GM23338 (cell line): Measurements from ENCODE around the gene TWIST2. TPM values are rescaled to one million over a fixed set of nuclear protein-coding genes. Genes with fewer than 3 reads are reported as not detected.

Source experiments
- ATAC-seq: fragments of 200-7000 bp; cut with Tn5 transposase; 3 replicates; pipeline ENCODE4 v1.9.1; 2020
- DNase-seq: peaks from one replicate; pipeline ENCODE4 v3.0.0-alpha.2; 2015; ENCODE audit warnings: low spot score
- H2AFZ ChIP-seq: fragments of 200-600 bp; sonication (generic); 2 replicates; pipeline ENCODE4 v1.8.0; 2016; ENCODE audit warnings: antibody characterized with exemption, mild to moderate bottlenecking, moderate library complexity
- H3F3A ChIP-seq: fragments of 200-600 bp; sonication (generic); replicated peaks from 2 replicates; pipeline ENCODE4 v1.8.0; 2017; ENCODE audit warnings: antibody characterized with exemption, mixed run types, low read depth
- H3K27ac ChIP-seq: fragments of 200-600 bp; sonication (generic); 2 replicates; pipeline ENCODE4 v1.6.1; 2016; ENCODE audit warnings: low read depth
- H3K27me3 ChIP-seq: fragments of 200-600 bp; sonication (generic); 2 replicates; pipeline ENCODE4 v1.8.0; 2016; ENCODE audit warnings: mild to moderate bottlenecking, mixed run types, moderate library complexity; ENCODE audit not compliant: insufficient read depth
- H3K36me3 ChIP-seq: fragments of 200-600 bp; sonication (generic); 2 replicates; pipeline ENCODE4 v1.8.0; 2016; ENCODE audit warnings: mild to moderate bottlenecking; ENCODE audit not compliant: insufficient read depth
- H3K4me1 ChIP-seq: fragments of 200-600 bp; sonication (generic); 2 replicates; pipeline ENCODE4 v1.8.0; 2016; ENCODE audit warnings: mild to moderate bottlenecking, moderate library complexity; ENCODE audit not compliant: insufficient read depth
- H3K4me2 ChIP-seq: fragments of 200-600 bp; sonication (generic); 2 replicates; pipeline ENCODE4 v1.7.1; 2017; ENCODE audit warnings: mixed run types
- H3K4me3 ChIP-seq: fragments of 200-600 bp; sonication (generic); 2 replicates; pipeline ENCODE4 v1.6.1; 2016; ENCODE audit warnings: mixed run types
- H3K79me2 ChIP-seq: fragments of 200-600 bp; sonication (generic); replicated peaks from 2 replicates; pipeline ENCODE4 v1.8.0; 2017; ENCODE audit warnings: mild to moderate bottlenecking; ENCODE audit not compliant: insufficient read depth
- H3K9me2 ChIP-seq: fragments of 200-600 bp; sonication (generic); 2 replicates; pipeline ENCODE4 v1.8.0; 2017; ENCODE audit not compliant: insufficient read depth
- H4K20me1 ChIP-seq: fragments of 200-600 bp; sonication (generic); replicated peaks from 2 replicates; pipeline ENCODE4 v1.8.0; 2017; ENCODE audit warnings: mild to moderate bottlenecking; ENCODE audit not compliant: insufficient read depth
- H3K27ac Mint-ChIP-seq: 2 replicates; pipeline ENCODE4 v1.8.0; 2020; ENCODE audit warnings: inconsistent platforms, mild to moderate bottlenecking, moderate library complexity, mixed read lengths
- H3K27me3 Mint-ChIP-seq: 3 replicates; pipeline ENCODE4 v1.8.0; 2022; ENCODE audit warnings: low read depth, mild to moderate bottlenecking, moderate library complexity, mixed read lengths, inconsistent platforms; ENCODE audit not compliant: insufficient read depth, poor library complexity
- H3K36me3 Mint-ChIP-seq: 3 replicates; pipeline ENCODE4 v1.8.0; 2021; ENCODE audit warnings: low read depth, mild to moderate bottlenecking, inconsistent platforms, moderate library complexity, mixed read lengths
- H3K4me1 Mint-ChIP-seq: 3 replicates; pipeline ENCODE4 v1.8.0; 2020; ENCODE audit warnings: mild to moderate bottlenecking, inconsistent platforms, mixed read lengths
- H3K4me3 Mint-ChIP-seq: 3 replicates; pipeline ENCODE4 v1.8.0; 2021; ENCODE audit warnings: moderate library complexity, mild to moderate bottlenecking, inconsistent platforms, mixed read lengths
- H3K9me3 Mint-ChIP-seq: 3 replicates; pipeline ENCODE4 v1.8.0; 2020; ENCODE audit warnings: moderate library complexity, mild to moderate bottlenecking, inconsistent platforms, mixed read lengths
- EZH2 ChIP-seq: fragments of 200-600 bp; sonication (generic); IDR thresholded peaks from one replicate; pipeline ENCODE4 v1.8.0; 2017; ENCODE audit warnings: antibody characterized with exemption, mild to moderate bottlenecking, low read depth; ENCODE audit not compliant: unreplicated experiment
- EZH2phosphoT487 ChIP-seq: fragments of 200-600 bp; sonication (generic); IDR thresholded peaks from one replicate; pipeline ENCODE4 v1.8.1; 2018; ENCODE audit warnings: antibody characterized with exemption; ENCODE audit not compliant: unreplicated experiment
- JUNB ChIP-seq: IDR thresholded peaks from one replicate; pipeline ENCODE4 v1.6.1; 2016; ENCODE audit warnings: antibody characterized with exemption; ENCODE audit not compliant: unreplicated experiment
- NANOG ChIP-seq: IDR thresholded peaks from 2 replicates; pipeline ENCODE4 v1.6.1; 2016; ENCODE audit warnings: antibody characterized with exemption, borderline replicate concordance
- POLR2AphosphoS5 ChIP-seq: IDR thresholded peaks from 2 replicates; pipeline ENCODE4 v1.6.1; 2016; ENCODE audit warnings: antibody characterized with exemption, low read depth
- STAT1 ChIP-seq: IDR thresholded peaks from one replicate; pipeline ENCODE4 v1.6.1; 2016; ENCODE audit warnings: antibody characterized with exemption; ENCODE audit not compliant: unreplicated experiment
- ZNF114 ChIP-seq: fragments of 250-450 bp; sonication (Bioruptor Pico); IDR thresholded peaks from 2 replicates; pipeline ENCODE4 v1.5.0; 2020; ENCODE audit warnings: mild to moderate bottlenecking, moderate library complexity
- polyA plus RNA-seq: library from polyadenylated mRNA; unstranded; fragments of >200 nt; fragmentation: Nextera tagmentation; extraction: Ambion mirVana; gene quantifications from 2 replicates; pipeline ENCODE4 v1.2.1, GENCODE V29; 2016
- total RNA-seq: library from RNA; depleted of rRNA; stranded (reverse); fragments of >200 nt; shearing (Covaris generic); gene quantifications from 2 replicates; pipeline ENCODE4 v1.2.3, GENCODE V29; 2014
- TF ChIP-seq, protein P1 (sequence below): IDR thresholded peaks from 2 replicates; pipeline ENCODE4 v1.6.1; 2016; ENCODE audit warnings: antibody characterized with exemption
- TF ChIP-seq, protein P2 (sequence below): IDR thresholded peaks from one replicate; pipeline ENCODE4 v1.6.1; 2018; ENCODE audit warnings: antibody characterized with exemption; ENCODE audit not compliant: unreplicated experiment
- TF ChIP-seq, protein P3 (sequence below), 2 experiments: fragments of 200-600 bp in 1 of 2; sonication (generic) in 1 of 2; conservative IDR thresholded peaks; 2 replicates each; pipeline versions ENCODE4 v1.5.1 to v1.6.1; 2016 to 2017; ENCODE audit warnings: antibody characterized with exemption in 2 of 2, low read depth in 2 of 2, mild to moderate bottlenecking in 2 of 2, moderate library complexity in 1 of 2

The TWIST2 gene
- total and polyA plus RNA-seq, 2 experiments from 2014 or later: 7.0 to 12.5 TPM

GRCh38 chr2:238939521-238940403 is 91.9 kb downstream of the TWIST2 start:
- Histone ChIP-seq H3K9me2 (0 out of 2 replicates have a peak, but pooled peaks cover 3% of the 10 kb centered on the region), H3K27me3 (no peaks in the 10 kb centered on the region), H2AFZ (no peak overlapping the region), H3K27ac (no peak overlapping the region), H3K4me2 (no peak overlapping the region), H3K4me1 (no peaks in the 10 kb centered on the region), H3F3A (no peaks in the 10 kb centered on the region), H3K36me3 (no peaks in the 10 kb centered on the region), H3K79me2 (no peaks in the 10 kb centered on the region), H3K4me3 (no peak overlapping the region), H4K20me1 (no peaks in the 10 kb centered on the region)
- Mint-ChIP-seq H3K36me3 (no peaks in the 10 kb centered on the region), H3K4me1 (no peaks in the 10 kb centered on the region), H3K27ac (no peak overlapping the region), H3K4me3 (no peak overlapping the region), H3K9me3 (peaks cover 4% of the 10 kb centered on the region; the same call in 1 of the 3 replicates), H3K27me3 (peaks cover 13% of the 10 kb centered on the region)
- no peak for ATAC-seq
- TF ChIP-seq JUNB: no peak
- TF ChIP-seq NANOG: no peak
- no peak for DNase-seq

- no peaks in the 10 kb centered on the region for H3K4me1 Mint-ChIP-seq
- Histone ChIP-seq H3F3A (no peaks in the 10 kb centered on the region), H3K9me2 (0 out of 2 replicates have a peak, but pooled peaks cover 3% of the 10 kb centered on the region), H3K4me1 (no peaks in the 10 kb centered on the region), H2AFZ (no peak overlapping the region), H3K4me2 (no peak overlapping the region), H3K36me3 (no peaks in the 10 kb centered on the region), H3K4me3 (no peak overlapping the region), H4K20me1 (no peaks in the 10 kb centered on the region), H3K27me3 (no peaks in the 10 kb centered on the region), H3K27ac (no peak overlapping the region), H3K79me2 (no peaks in the 10 kb centered on the region)
- H3K36me3 Mint-ChIP-seq: no peaks in the 10 kb centered on the region
- no peak overlapping the region for H3K4me3 Mint-ChIP-seq
- peaks cover 4% of the 10 kb centered on the region; the same call in 2 of the 3 replicates for H3K9me3 Mint-ChIP-seq
- H3K27me3 Mint-ChIP-seq: peaks cover 13% of the 10 kb centered on the region
- DNase-seq: no peak
- no peak overlapping the region for H3K27ac Mint-ChIP-seq
- ATAC-seq: no peak
- TF ChIP-seq EZH2phosphoT487 (no peak), NANOG (no peak), POLR2AphosphoS5 (no peak), EZH2 (no peak), JUNB (no peak), STAT1 (no peak), ZNF114 (CRISPR knock-in tag) (no peak)
- TF ChIP-seq, protein P1, sequence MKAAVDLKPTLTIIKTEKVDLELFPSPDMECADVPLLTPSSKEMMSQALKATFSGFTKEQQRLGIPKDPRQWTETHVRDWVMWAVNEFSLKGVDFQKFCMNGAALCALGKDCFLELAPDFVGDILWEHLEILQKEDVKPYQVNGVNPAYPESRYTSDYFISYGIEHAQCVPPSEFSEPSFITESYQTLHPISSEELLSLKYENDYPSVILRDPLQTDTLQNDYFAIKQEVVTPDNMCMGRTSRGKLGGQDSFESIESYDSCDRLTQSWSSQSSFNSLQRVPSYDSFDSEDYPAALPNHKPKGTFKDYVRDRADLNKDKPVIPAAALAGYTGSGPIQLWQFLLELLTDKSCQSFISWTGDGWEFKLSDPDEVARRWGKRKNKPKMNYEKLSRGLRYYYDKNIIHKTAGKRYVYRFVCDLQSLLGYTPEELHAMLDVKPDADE: no peak
- TF ChIP-seq, protein P2, sequence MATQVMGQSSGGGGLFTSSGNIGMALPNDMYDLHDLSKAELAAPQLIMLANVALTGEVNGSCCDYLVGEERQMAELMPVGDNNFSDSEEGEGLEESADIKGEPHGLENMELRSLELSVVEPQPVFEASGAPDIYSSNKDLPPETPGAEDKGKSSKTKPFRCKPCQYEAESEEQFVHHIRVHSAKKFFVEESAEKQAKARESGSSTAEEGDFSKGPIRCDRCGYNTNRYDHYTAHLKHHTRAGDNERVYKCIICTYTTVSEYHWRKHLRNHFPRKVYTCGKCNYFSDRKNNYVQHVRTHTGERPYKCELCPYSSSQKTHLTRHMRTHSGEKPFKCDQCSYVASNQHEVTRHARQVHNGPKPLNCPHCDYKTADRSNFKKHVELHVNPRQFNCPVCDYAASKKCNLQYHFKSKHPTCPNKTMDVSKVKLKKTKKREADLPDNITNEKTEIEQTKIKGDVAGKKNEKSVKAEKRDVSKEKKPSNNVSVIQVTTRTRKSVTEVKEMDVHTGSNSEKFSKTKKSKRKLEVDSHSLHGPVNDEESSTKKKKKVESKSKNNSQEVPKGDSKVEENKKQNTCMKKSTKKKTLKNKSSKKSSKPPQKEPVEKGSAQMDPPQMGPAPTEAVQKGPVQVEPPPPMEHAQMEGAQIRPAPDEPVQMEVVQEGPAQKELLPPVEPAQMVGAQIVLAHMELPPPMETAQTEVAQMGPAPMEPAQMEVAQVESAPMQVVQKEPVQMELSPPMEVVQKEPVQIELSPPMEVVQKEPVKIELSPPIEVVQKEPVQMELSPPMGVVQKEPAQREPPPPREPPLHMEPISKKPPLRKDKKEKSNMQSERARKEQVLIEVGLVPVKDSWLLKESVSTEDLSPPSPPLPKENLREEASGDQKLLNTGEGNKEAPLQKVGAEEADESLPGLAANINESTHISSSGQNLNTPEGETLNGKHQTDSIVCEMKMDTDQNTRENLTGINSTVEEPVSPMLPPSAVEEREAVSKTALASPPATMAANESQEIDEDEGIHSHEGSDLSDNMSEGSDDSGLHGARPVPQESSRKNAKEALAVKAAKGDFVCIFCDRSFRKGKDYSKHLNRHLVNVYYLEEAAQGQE: no peak
- TF ChIP-seq, protein P3, sequence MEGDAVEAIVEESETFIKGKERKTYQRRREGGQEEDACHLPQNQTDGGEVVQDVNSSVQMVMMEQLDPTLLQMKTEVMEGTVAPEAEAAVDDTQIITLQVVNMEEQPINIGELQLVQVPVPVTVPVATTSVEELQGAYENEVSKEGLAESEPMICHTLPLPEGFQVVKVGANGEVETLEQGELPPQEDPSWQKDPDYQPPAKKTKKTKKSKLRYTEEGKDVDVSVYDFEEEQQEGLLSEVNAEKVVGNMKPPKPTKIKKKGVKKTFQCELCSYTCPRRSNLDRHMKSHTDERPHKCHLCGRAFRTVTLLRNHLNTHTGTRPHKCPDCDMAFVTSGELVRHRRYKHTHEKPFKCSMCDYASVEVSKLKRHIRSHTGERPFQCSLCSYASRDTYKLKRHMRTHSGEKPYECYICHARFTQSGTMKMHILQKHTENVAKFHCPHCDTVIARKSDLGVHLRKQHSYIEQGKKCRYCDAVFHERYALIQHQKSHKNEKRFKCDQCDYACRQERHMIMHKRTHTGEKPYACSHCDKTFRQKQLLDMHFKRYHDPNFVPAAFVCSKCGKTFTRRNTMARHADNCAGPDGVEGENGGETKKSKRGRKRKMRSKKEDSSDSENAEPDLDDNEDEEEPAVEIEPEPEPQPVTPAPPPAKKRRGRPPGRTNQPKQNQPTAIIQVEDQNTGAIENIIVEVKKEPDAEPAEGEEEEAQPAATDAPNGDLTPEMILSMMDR (conservative IDR thresholded peaks at IDR 0.05; ENCODE audit: low read depth in 2 of 2): no peak
Measured at GRCh38 chr2:238940806-238941205, 92.9 kb downstream of the TWIST2 start.
